SU-DHL-6 (cell line): ENCODE results near the gene HOXC6.
A peak's percentile ranks its signal among the peaks of the same experiment; 100 is the strongest.

Experiments
- H2AFZ ChIP-seq: fragments of 200-600 bp; sonication (generic); 2 replicates; pipeline ENCODE4 v1.6.1; 2014; ENCODE audit warnings: low read depth, mild to moderate bottlenecking, moderate library complexity, mixed read lengths, antibody characterized with exemption, low read length; ENCODE audit not compliant: severe bottlenecking
- H3F3A ChIP-seq: fragments of 200-600 bp; shearing (Covaris generic); 2 replicates; pipeline ENCODE4 v1.6.0; 2016; ENCODE audit warnings: antibody characterized with exemption, mild to moderate bottlenecking; ENCODE audit not compliant: insufficient read depth
- H3K27ac ChIP-seq: fragments of 200-600 bp; sonication (generic); 2 replicates; pipeline ENCODE4 v1.5.1; 2016; ENCODE audit warnings: low read depth, mild to moderate bottlenecking, low read length, moderate library complexity, mixed read lengths
- H3K27me3 ChIP-seq: fragments of 200-600 bp; sonication (generic), shearing (Covaris generic); 2 replicates; pipeline ENCODE4 v1.6.0; 2014; ENCODE audit warnings: mild to moderate bottlenecking, low read length
- H3K36me3 ChIP-seq: fragments of 200-600 bp; sonication (generic); 2 replicates; pipeline ENCODE4 v1.6.1; 2014; ENCODE audit warnings: mild to moderate bottlenecking, low read length, mixed read lengths
- H3K4me2 ChIP-seq: fragments of 300-600, 200-600 bp; shearing (Covaris generic), sonication (generic); 2 replicates; pipeline ENCODE4 v1.6.0; 2014; ENCODE audit warnings: low read length, low read depth, mild to moderate bottlenecking; ENCODE audit not compliant: poor library complexity, severe bottlenecking
- H3K4me3 ChIP-seq: fragments of 200-600 bp; sonication (generic); 2 replicates; pipeline ENCODE4 v1.5.1; 2014; ENCODE audit warnings: antibody characterized with exemption, low read length, mild to moderate bottlenecking, mixed read lengths; ENCODE audit not compliant: insufficient read depth, poor library complexity, severe bottlenecking
- H3K79me2 ChIP-seq: fragments of 200-600 bp; sonication (generic); 2 replicates; pipeline ENCODE4 v1.6.1; 2014; ENCODE audit warnings: mild to moderate bottlenecking, low read length, moderate library complexity; ENCODE audit not compliant: insufficient read depth
- H3K9ac ChIP-seq: fragments of 200-600 bp; sonication (generic); 2 replicates; pipeline ENCODE4 v1.7.0; 2014; ENCODE audit warnings: mild to moderate bottlenecking, low read length
- H3K9me2 ChIP-seq: fragments of 200-600 bp; sonication (generic); replicated peaks from 2 replicates; pipeline ENCODE4 v1.6.1; 2014; ENCODE audit warnings: low read length; ENCODE audit not compliant: insufficient read depth
- H3K9me3 ChIP-seq: fragments of 200-600 bp; sonication (generic); 2 replicates; pipeline ENCODE4 v1.6.1; 2014; ENCODE audit warnings: low read length, mixed read lengths; ENCODE audit not compliant: insufficient read depth
- H4K20me1 ChIP-seq: fragments of 200-600 bp; sonication (generic); 2 replicates; pipeline ENCODE4 v1.6.1; 2014; ENCODE audit warnings: low read depth, mild to moderate bottlenecking, antibody characterized with exemption, low read length, moderate library complexity, mixed read lengths
- CTCF ChIP-seq: fragments of 200-600 bp; sonication (generic); IDR thresholded peaks from one replicate; pipeline ENCODE4 v1.5.1; 2017; ENCODE audit warnings: antibody characterized with exemption, mild to moderate bottlenecking, low read length, moderate library complexity; ENCODE audit not compliant: insufficient read depth, poor library complexity, severe bottlenecking
- EZH2phosphoT487 ChIP-seq: fragments of 200-600 bp; sonication (generic), shearing (Covaris generic); conservative IDR thresholded peaks from 2 replicates; pipeline ENCODE4 v1.6.1; 2018; ENCODE audit warnings: mild to moderate bottlenecking, antibody characterized with exemption, low read length, moderate library complexity, mixed read lengths

Gene HOXC6

GRCh38 chr12:53989227-53990113 lies 38.8 kb upstream of the HOXC6 start:
- Histone ChIP-seq H3K36me3 (no peaks in the 10 kb centered on the region), H4K20me1 (no peaks in the 10 kb centered on the region), H3K27ac (no peak overlapping the region), H3K9ac (no peak overlapping the region), H3K79me2 (no peaks in the 10 kb centered on the region), H3K4me2 (peak overlapping the region; percentile 23), H3K27me3 (no peaks in the 10 kb centered on the region), H3K9me2 (no peaks in the 10 kb centered on the region), H3F3A (no peaks in the 10 kb centered on the region), H3K4me3 (no peak overlapping the region), H3K9me3 (no peaks in the 10 kb centered on the region), H2AFZ (no peak overlapping the region)
- peak; percentile 63 for TF ChIP-seq CTCF
- no peak for TF ChIP-seq EZH2phosphoT487

GRCh38 chr12:53990311-53991076 lies 37.7 kb upstream of the HOXC6 start:
- Histone ChIP-seq H4K20me1 (no peaks in the 10 kb centered on the region), H3K79me2 (no peaks in the 10 kb centered on the region), H3K9me2 (no peaks in the 10 kb centered on the region), H2AFZ (no peak overlapping the region), H3K27me3 (no peaks in the 10 kb centered on the region), H3K4me2 (no peak overlapping the region), H3K36me3 (no peaks in the 10 kb centered on the region), H3K27ac (no peak overlapping the region), H3K9ac (no peak overlapping the region), H3K4me3 (no peak overlapping the region), H3K9me3 (no peaks in the 10 kb centered on the region), H3F3A (no peaks in the 10 kb centered on the region)
- TF ChIP-seq CTCF (no peak), EZH2phosphoT487 (no peak)

- no peaks in the 10 kb centered on the region for H4K20me1 ChIP-seq
- no peak overlapping the region for H3K27ac ChIP-seq
- H3K9me2 ChIP-seq = no peaks in the 10 kb centered on the region
- H3K27me3 ChIP-seq = no peaks in the 10 kb centered on the region
- no peak overlapping the region for H3K9ac ChIP-seq
- H3K4me2 ChIP-seq = no peak overlapping the region
- TF ChIP-seq EZH2phosphoT487 = no peak
- no peak for TF ChIP-seq CTCF
- H3K9me3 ChIP-seq = no peaks in the 10 kb centered on the region
- H3K79me2 ChIP-seq = no peaks in the 10 kb centered on the region
- H3K36me3 ChIP-seq = no peaks in the 10 kb centered on the region
- H3F3A ChIP-seq = no peaks in the 10 kb centered on the region
- no peak overlapping the region for H3K4me3 ChIP-seq
- H2AFZ ChIP-seq = no peak overlapping the region
These were observed 37.2 kb upstream of the HOXC6 start for GRCh38 chr12:53991077-53991460.
